HCT116 (cell line): ENCODE results near the gene ZNF319. TPM values are rescaled to one million over a fixed set of nuclear protein-coding genes. Genes with fewer than 3 reads are reported as not detected.

Experiments
- ATAC-seq: fragments of 200-7000 bp; cut with Tn5 transposase; 2 replicates; pipeline ENCODE4 v1.9.1; 2020; ENCODE audit warnings: mild to moderate bottlenecking, moderate library complexity
- BruUV-seq: library from RNA; stranded (reverse); fragments of 400-500 nt; replicated peaks from 2 replicates; lab custom pipeline; 2021; lab: Mats Ljungman, UMichigan
- CTCF ChIA-PET: fragments of 300-600 bp; sonication (Branson Sonifier 250); formaldehyde crosslinking; loops from one replicate; lab custom pipeline; 2021; ENCODE audit warnings: antibody characterized with exemption; lab: Charles Lee
- POLR2A ChIA-PET: fragments of 300-600, 350-600 bp; sonication (Branson Sonifier 250); formaldehyde crosslinking; loops from one replicate; lab custom pipeline; 2021; ENCODE audit warnings: antibody characterized with exemption; lab: Charles Lee
- RAD21 ChIA-PET, 2 experiments: fragments of 300-600 bp; sonication (Branson Sonifier 250); formaldehyde crosslinking; loops; one replicate each; lab custom pipeline; 2023; ENCODE audit warnings: low total read pairs in 2 of 2; ENCODE audit not compliant: uncharacterized antibody in 2 of 2, unreplicated experiment in 2 of 2, low non-redundant PET in 1 of 2; lab: Charles Lee
- DNase-seq: peaks from one replicate; pipeline ENCODE4 v3.0.0-alpha.2; 2010; ENCODE audit warnings: low read depth, low spot score
- H2AFZ ChIP-seq: fragments of 200-600 bp; shearing (Covaris generic), sonication (generic); 2 replicates; pipeline ENCODE4 v1.6.1; 2017; ENCODE audit warnings: low read depth, mixed run types, mixed read lengths, antibody characterized with exemption, low read length; ENCODE audit not compliant: poor library complexity, severe bottlenecking
- H3K27ac ChIP-seq: 2 replicates; pipeline ENCODE4 v1.5.1; 2012; ENCODE audit warnings: low read depth, low read length
- H3K27me3 ChIP-seq: fragments of 200-600 bp; sonication (generic); 2 replicates; pipeline ENCODE4 v1.6.1; 2016; ENCODE audit warnings: mixed run types, low read length, mixed read lengths; ENCODE audit not compliant: insufficient read depth
- H3K36me3 ChIP-seq, 2 experiments: fragments of 200-500 bp in 1 of 2; fragments of 200-600 bp in 1 of 2; sonication (Bioruptor generic) in 1 of 2; sonication (generic) in 1 of 2; 2 replicates each; pipeline versions ENCODE4 v1.5.1 to v1.6.1; 2014 to 2016; ENCODE audit warnings: low read length in 2 of 2, inconsistent platforms in 1 of 2, mixed read lengths in 1 of 2, mixed run types in 1 of 2; ENCODE audit not compliant: insufficient read depth in 2 of 2, control insufficient read depth in 1 of 2
- H3K4me1 ChIP-seq, 2 experiments: fragments of 200-600 bp in 1 of 2; sonication (generic) in 1 of 2; 2 replicates each; pipeline versions ENCODE4 v1.5.1 to v1.6.1; 2012 to 2017; ENCODE audit warnings: low read length in 2 of 2, inconsistent platforms in 1 of 2, mild to moderate bottlenecking in 1 of 2, mixed read lengths in 1 of 2, mixed run types in 1 of 2, moderate library complexity in 1 of 2; ENCODE audit not compliant: insufficient read depth in 2 of 2, control insufficient read depth in 1 of 2
- H3K4me2 ChIP-seq: fragments of 200-600 bp; sonication (generic); 2 replicates; pipeline ENCODE4 v1.6.1; 2017; ENCODE audit warnings: mixed run types, low read length, mixed read lengths
- H3K4me3 ChIP-seq, 2 experiments: fragments of 200-600 bp in 1 of 2; sonication (generic) in 1 of 2; replicated peaks in 1 of 2; 2 replicates each; pipeline ENCODE4 v1.5.1; 2011 to 2016; ENCODE audit warnings: low read length in 2 of 2, control low read depth in 1 of 2, low read depth in 1 of 2, mild to moderate bottlenecking in 1 of 2, mixed read lengths in 1 of 2, mixed run types in 1 of 2
- H3K79me2 ChIP-seq: fragments of 200-600 bp; sonication (generic); 2 replicates; pipeline ENCODE4 v1.6.1; 2017; ENCODE audit warnings: mild to moderate bottlenecking, mixed run types, low read length, moderate library complexity, mixed read lengths; ENCODE audit not compliant: insufficient read depth
- H3K9ac ChIP-seq: fragments of 200-600 bp; sonication (generic); 2 replicates; pipeline ENCODE4 v1.6.1; 2016; ENCODE audit warnings: low read length, mixed read lengths
- H3K9me2 ChIP-seq: fragments of 200-600 bp; sonication (generic), shearing (Covaris generic); 2 replicates; pipeline ENCODE4 v1.6.1; 2017; ENCODE audit warnings: mixed run types, mild to moderate bottlenecking, moderate library complexity; ENCODE audit not compliant: insufficient read depth
- H3K9me3 ChIP-seq, 2 experiments: fragments of 200-500 bp in 1 of 2; fragments of 200-600 bp in 1 of 2; sonication (Bioruptor generic) in 1 of 2; sonication (generic) in 1 of 2; 2 replicates each; pipeline ENCODE4 v1.6.1; 2014 to 2017; ENCODE audit warnings: low read length in 2 of 2, mixed read lengths in 2 of 2, inconsistent platforms in 1 of 2, low read depth in 1 of 2, mild to moderate bottlenecking in 1 of 2, mixed run types in 1 of 2, moderate library complexity in 1 of 2; ENCODE audit not compliant: control insufficient read depth in 1 of 2, insufficient read depth in 1 of 2
- H4K20me1 ChIP-seq: fragments of 200-600 bp; sonication (generic), shearing (Covaris generic); 2 replicates; pipeline ENCODE4 v1.6.1; 2017; ENCODE audit warnings: mixed run types, mild to moderate bottlenecking, moderate library complexity; ENCODE audit not compliant: insufficient read depth
- ATF3 ChIP-seq: IDR thresholded peaks from 2 replicates; pipeline ENCODE4 v1.6.1; 2012
- CEBPB ChIP-seq: IDR thresholded peaks from 2 replicates; pipeline ENCODE4 v1.6.1; 2012; ENCODE audit warnings: low read depth
- EGR1 ChIP-seq: IDR thresholded peaks from 2 replicates; pipeline ENCODE4 v1.6.1; 2012; ENCODE audit warnings: low read depth
- EZH2 ChIP-seq: fragments of 200-600 bp; sonication (generic); IDR thresholded peaks from 2 replicates; pipeline ENCODE4 v1.6.1; 2017; ENCODE audit warnings: antibody characterized with exemption, mixed run types
- EZH2phosphoT487 ChIP-seq: fragments of 200-600 bp; IDR thresholded peaks from 2 replicates; pipeline ENCODE4 v1.6.1; 2018; ENCODE audit warnings: antibody characterized with exemption, borderline replicate concordance
- MAX ChIP-seq: IDR thresholded peaks from 2 replicates; pipeline ENCODE4 v1.6.1; 2012
- POLR2AphosphoS5 ChIP-seq: IDR thresholded peaks from 2 replicates; pipeline ENCODE4 v1.6.1; 2011; ENCODE audit warnings: mild to moderate bottlenecking, low read depth, low read length, moderate library complexity
- REST ChIP-seq: IDR thresholded peaks from 2 replicates; pipeline ENCODE4 v1.6.1; 2012; ENCODE audit warnings: low read depth
- SP1 ChIP-seq: IDR thresholded peaks from 2 replicates; pipeline ENCODE4 v1.6.1; 2012; ENCODE audit warnings: low read depth
- SRF ChIP-seq: IDR thresholded peaks from 2 replicates; pipeline ENCODE4 v1.6.1; 2012; ENCODE audit warnings: low read depth
- TCF7L2 ChIP-seq: IDR thresholded peaks from 2 replicates; pipeline ENCODE4 v1.7.0; 2011; ENCODE audit warnings: borderline replicate concordance, inconsistent platforms; ENCODE audit not compliant: insufficient read depth, insufficient read length; ENCODE audit errors: extremely low read depth
- ZBTB33 ChIP-seq: IDR thresholded peaks from 2 replicates; pipeline ENCODE4 v1.6.1; 2011; ENCODE audit warnings: mild to moderate bottlenecking, low read length, moderate library complexity; ENCODE audit not compliant: insufficient replicate concordance; ENCODE audit errors: extremely low read depth
- ZNF274 ChIP-seq: fragments of 200-500 bp; sonication (Bioruptor generic); IDR thresholded peaks from 2 replicates; pipeline ENCODE4 v1.6.1; 2014; ENCODE audit warnings: mild to moderate bottlenecking, low read depth, low read length, inconsistent platforms
- intact Hi-C: fragments of 100-400 bp; cut with micrococcal nuclease; formaldehyde crosslinking; loops from 2 replicates; pipeline ENCODE4 v1.10.0; 2022
- total RNA-seq: library from RNA; stranded (reverse); gene quantifications from one replicate; pipeline ENCODE4 v1.2.1, GENCODE V29; 2021; ENCODE audit not compliant: unreplicated experiment

The ZNF319 gene
- total RNA-seq, 1 experiment from 2014 or later, result 7.1 TPM

- TF ChIP-seq EGR1 (no peak), ZNF274 (no peak), MAX (no peak), SRF (no peak)
- TF ChIP-seq, all 23 proteins: peak for 0
- intact Hi-C loops, result no loop called here
- Histone ChIP-seq H3K27me3 (no peaks in the 10 kb centered on the region), H3K27ac (no peak overlapping the region), H3K9me2 (no peaks in the 10 kb centered on the region), H2AFZ (no peak overlapping the region), H3K36me3 (no peaks in the 10 kb centered on the region), H3K9me3 (no peaks in the 10 kb centered on the region), H3K79me2 (no peaks in the 10 kb centered on the region), H3K4me3 (no peak overlapping the region), H3K4me2 (no peak overlapping the region), H3K4me1 (no peaks in the 10 kb centered on the region), H3K9ac (no peak overlapping the region), H4K20me1 (no peaks in the 10 kb centered on the region)
- RAD21 ChIA-PET, result no interaction called here
- no peak for ATAC-seq
- POLR2A ChIA-PET, result no interaction called here
- DNase-seq, result no peak
- BruUV-seq, result no TSS peak
- CTCF ChIA-PET, result no interaction called here
Measured at GRCh38 chr16:57987441-57988177, 12.9 kb downstream of the ZNF319 start.

GRCh38 chr16:57986196-57986595 lies 14.3 kb downstream of the ZNF319 start:
- no peaks in the 10 kb centered on the region for H3K4me1 ChIP-seq
- H3K4me3 ChIP-seq, result no peak overlapping the region
- H3K9ac ChIP-seq, result no peak overlapping the region
- no peak overlapping the region for H3K27ac ChIP-seq
- no peaks in the 10 kb centered on the region for H4K20me1 ChIP-seq
- intact Hi-C loops, result no loop called here
- ChIA-PET RAD21 (no interaction called here), POLR2A (no interaction called here), CTCF (no interaction called here)
- no peaks in the 10 kb centered on the region for H3K79me2 ChIP-seq
- no peak for ATAC-seq
- no peak overlapping the region for H3K4me2 ChIP-seq
- no peaks in the 10 kb centered on the region for H3K9me2 ChIP-seq
- no peaks in the 10 kb centered on the region for H3K36me3 ChIP-seq
- no peak for TF ChIP-seq ATF3
- TF ChIP-seq POLR2AphosphoS5, result no peak
- no peak for TF ChIP-seq REST
- TF ChIP-seq SP1, result no peak
- no peak for TF ChIP-seq ZBTB33
- TF ChIP-seq ZNF274, result no peak
- no peak for TF ChIP-seq CEBPB
- no peak for TF ChIP-seq EZH2phosphoT487
- no peak for TF ChIP-seq TCF7L2
- TF ChIP-seq MAX, result no peak
- no peak for TF ChIP-seq EZH2
- no peaks in the 10 kb centered on the region for H3K9me3 ChIP-seq
- H3K27me3 ChIP-seq, result no peaks in the 10 kb centered on the region
- H2AFZ ChIP-seq, result no peak overlapping the region
- no TSS peak for BruUV-seq
- no peak for DNase-seq
